Uterus (tissue), 4 donors: ENCODE measurements around the gene ABCF2. TPM values are rescaled to one million over a fixed set of nuclear protein-coding genes. Genes with fewer than 3 reads are reported as not detected.
A peak's percentile ranks its signal among the peaks of the same experiment; 100 is the strongest.

Experiments
- DNase-seq, 2 donors: peaks; one replicate each; pipeline ENCODE4 v3.0.0-alpha.2; 2019 to 2020
- H3K27ac ChIP-seq, 2 donors: fragments of 200-600 bp; sonication (generic); 1 replicate in 1 of 2; 2 replicates in 1 of 2; pipeline ENCODE4 v1.5.1; 2016 to 2018
- H3K27me3 ChIP-seq, 2 donors: fragments of 200-600 bp; sonication (generic); one replicate each; pipeline ENCODE4 v1.5.1; 2018 to 2019; ENCODE audit warnings: control low read depth in 1 of 2
- H3K36me3 ChIP-seq, 2 donors: fragments of 200-600 bp; sonication (generic); one replicate each; pipeline ENCODE4 v1.5.1; 2019; ENCODE audit warnings: control low read depth in 1 of 2
- H3K4me1 ChIP-seq, 2 donors: fragments of 200-600 bp; sonication (generic); one replicate each; pipeline ENCODE4 v1.5.1; 2018 to 2019; ENCODE audit warnings: control low read depth in 1 of 2
- H3K4me3 ChIP-seq, 2 donors: fragments of 200-600 bp; sonication (generic); 1 replicate in 1 of 2; 2 replicates in 1 of 2; pipeline ENCODE4 v1.5.1; 2018 to 2019; ENCODE audit warnings: mild to moderate bottlenecking in 1 of 2
- H3K9me3 ChIP-seq, 2 donors: fragments of 200-600 bp; sonication (generic); one replicate each; pipeline ENCODE4 v1.5.1; 2019; ENCODE audit warnings: control low read depth in 1 of 2
- POLR2A ChIP-seq, 2 donors: fragments of 450-650 bp; IDR thresholded peaks; one replicate each; pipeline ENCODE4 v1.6.1; 2016; ENCODE audit warnings: antibody characterized with exemption in 2 of 2, mild to moderate bottlenecking in 1 of 2, moderate library complexity in 1 of 2
- intact Hi-C: fragments of 100-400 bp; cut with DNase I; formaldehyde crosslinking; loops from one replicate; pipeline ENCODE4 v1.15.1; 2023; ENCODE audit warnings: low total_unique reads
- total RNA-seq, 4 donors: library from RNA; depleted of rRNA in 3 of 4; stranded (reverse); fragments of >200 nt in 3 of 4; gene quantifications; one replicate each; pipeline versions ENCODE4 v1.1.0 to v1.2.4, GENCODE V29; 2014 to 2023
- TF ChIP-seq, protein P1 (sequence below), 4 experiments: fragments of 200-600 bp in 2 of 4; fragments of 450-650 bp in 2 of 4; sonication (generic) in 2 of 4; IDR thresholded peaks; one replicate each; pipeline ENCODE4 v1.5.1; 2016 to 2019; ENCODE audit warnings: antibody characterized with exemption in 4 of 4, mild to moderate bottlenecking in 2 of 4, moderate library complexity in 1 of 4
- donor health status: DM: yes; HTN: yes; CAD: no.

ABCF2 gene
- total RNA-seq, 4 donors from 2014 or later = 6.8 to 39.2 (median 37.7) TPM

GRCh38 chr7:151273651-151274390 lies 46.8 kb upstream of the ABCF2 start:
- Histone ChIP-seq H3K27me3 (no peaks in the 10 kb centered on the region), H3K4me1 (peaks cover 0 to 5% of the 10 kb centered on the region in 2 donors), H3K36me3 (no peaks in the 10 kb centered on the region), H3K9me3 (no peaks in the 10 kb centered on the region), H3K4me3 (no peak overlapping the region), H3K27ac (no peak overlapping the region)
- no peak for DNase-seq
- intact Hi-C loops = no loop called here
- TF ChIP-seq, protein P1, sequence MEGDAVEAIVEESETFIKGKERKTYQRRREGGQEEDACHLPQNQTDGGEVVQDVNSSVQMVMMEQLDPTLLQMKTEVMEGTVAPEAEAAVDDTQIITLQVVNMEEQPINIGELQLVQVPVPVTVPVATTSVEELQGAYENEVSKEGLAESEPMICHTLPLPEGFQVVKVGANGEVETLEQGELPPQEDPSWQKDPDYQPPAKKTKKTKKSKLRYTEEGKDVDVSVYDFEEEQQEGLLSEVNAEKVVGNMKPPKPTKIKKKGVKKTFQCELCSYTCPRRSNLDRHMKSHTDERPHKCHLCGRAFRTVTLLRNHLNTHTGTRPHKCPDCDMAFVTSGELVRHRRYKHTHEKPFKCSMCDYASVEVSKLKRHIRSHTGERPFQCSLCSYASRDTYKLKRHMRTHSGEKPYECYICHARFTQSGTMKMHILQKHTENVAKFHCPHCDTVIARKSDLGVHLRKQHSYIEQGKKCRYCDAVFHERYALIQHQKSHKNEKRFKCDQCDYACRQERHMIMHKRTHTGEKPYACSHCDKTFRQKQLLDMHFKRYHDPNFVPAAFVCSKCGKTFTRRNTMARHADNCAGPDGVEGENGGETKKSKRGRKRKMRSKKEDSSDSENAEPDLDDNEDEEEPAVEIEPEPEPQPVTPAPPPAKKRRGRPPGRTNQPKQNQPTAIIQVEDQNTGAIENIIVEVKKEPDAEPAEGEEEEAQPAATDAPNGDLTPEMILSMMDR (IDR thresholded peaks at IDR 0.05) = no peak
- no peak for TF ChIP-seq POLR2A (IDR thresholded peaks at IDR 0.05)

- no peak for DNase-seq
- Histone ChIP-seq H3K27ac (no peak overlapping the region), H3K9me3 (no peaks in the 10 kb centered on the region), H3K4me3 (no peak overlapping the region), H3K4me1 (peaks cover 0 to 5% of the 10 kb centered on the region in 2 donors), H3K36me3 (no peaks in the 10 kb centered on the region), H3K27me3 (no peaks in the 10 kb centered on the region)
- intact Hi-C loops = no loop called here
- TF ChIP-seq, protein P1 (IDR thresholded peaks at IDR 0.05) = no peak
- no peak for TF ChIP-seq POLR2A (IDR thresholded peaks at IDR 0.05)
These were observed 45.9 kb upstream of the ABCF2 start for GRCh38 chr7:151272877-151273276.

DNA sequence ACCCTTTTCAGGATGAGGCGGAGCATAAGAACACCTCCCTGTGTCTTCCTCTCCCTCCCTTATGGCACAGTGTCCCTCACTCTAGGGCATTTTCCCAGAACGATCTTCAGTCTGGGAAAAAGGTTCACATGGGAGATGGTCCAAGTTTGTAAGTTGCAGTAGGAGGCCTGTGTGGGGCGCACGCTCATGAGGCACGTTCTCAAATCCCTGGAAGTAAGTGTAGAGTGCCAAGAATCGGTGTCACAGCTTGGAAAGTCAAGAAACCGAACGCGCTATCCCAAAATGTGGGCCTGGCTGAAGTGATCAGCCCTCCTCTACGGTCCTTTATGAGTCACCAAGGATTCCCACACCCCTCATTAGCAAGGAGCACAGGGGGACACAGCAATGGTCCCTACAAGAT lies 45.4 kb upstream of the ABCF2 start:
- Histone ChIP-seq H3K4me1 (peaks cover 0 to 2% of the 10 kb centered on the region in 2 donors), H3K27me3 (no peaks in the 10 kb centered on the region), H3K36me3 (no peaks in the 10 kb centered on the region), H3K27ac (peak overlapping the region in 1 of 2 donors; percentile 20), H3K4me3 (no peak overlapping the region), H3K9me3 (no peaks in the 10 kb centered on the region)
- TF ChIP-seq, protein P1 (IDR thresholded peaks at IDR 0.05) = no peak
- TF ChIP-seq POLR2A (IDR thresholded peaks at IDR 0.05) = no peak
- intact Hi-C loops = no loop called here
- DNase-seq = peak; percentile 29 to 41

DNA sequence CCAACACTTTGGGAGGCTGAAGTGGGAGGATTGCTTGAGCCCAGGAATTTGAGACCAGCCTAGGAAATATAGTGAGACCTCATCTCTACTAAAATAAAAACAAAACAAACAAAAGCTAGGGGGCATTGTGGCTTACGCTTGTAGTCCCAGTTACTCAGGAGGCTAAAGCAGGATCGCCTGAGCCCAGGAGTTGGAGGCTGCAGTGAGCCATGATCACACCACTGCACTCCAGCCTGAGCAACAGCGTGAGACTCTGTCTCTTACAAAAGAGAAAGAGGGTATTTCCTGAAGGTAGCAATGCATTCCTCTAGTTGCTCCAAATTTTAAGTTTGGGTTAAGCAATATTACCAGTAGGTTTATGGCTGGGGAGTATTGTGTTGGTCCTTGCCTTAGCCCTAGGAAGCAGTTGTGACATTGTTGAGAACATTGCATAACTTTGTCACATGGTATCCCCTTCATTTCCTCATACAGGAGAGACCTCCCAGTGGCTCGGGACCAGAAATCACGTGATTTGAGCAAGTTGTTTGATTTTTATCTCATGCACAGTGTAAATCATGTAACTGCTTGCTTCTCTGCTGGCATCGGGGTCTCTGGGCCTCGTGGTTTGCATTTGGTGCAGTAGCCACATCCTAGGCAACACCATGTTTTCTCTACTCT lies 44.8 kb upstream of the ABCF2 start:
- Histone ChIP-seq H3K4me1 (no peaks in the 10 kb centered on the region), H3K36me3 (no peaks in the 10 kb centered on the region), H3K9me3 (no peaks in the 10 kb centered on the region), H3K27me3 (no peaks in the 10 kb centered on the region), H3K27ac (peak overlapping the region; percentile 34 to 41), H3K4me3 (no peak overlapping the region)
- intact Hi-C loops = no loop called here
- DNase-seq = peak; percentile 54 to 77
- TF ChIP-seq POLR2A (IDR thresholded peaks at IDR 0.05) = no peak
- TF ChIP-seq, protein P1 (IDR thresholded peaks at IDR 0.05) = no peak

DNA sequence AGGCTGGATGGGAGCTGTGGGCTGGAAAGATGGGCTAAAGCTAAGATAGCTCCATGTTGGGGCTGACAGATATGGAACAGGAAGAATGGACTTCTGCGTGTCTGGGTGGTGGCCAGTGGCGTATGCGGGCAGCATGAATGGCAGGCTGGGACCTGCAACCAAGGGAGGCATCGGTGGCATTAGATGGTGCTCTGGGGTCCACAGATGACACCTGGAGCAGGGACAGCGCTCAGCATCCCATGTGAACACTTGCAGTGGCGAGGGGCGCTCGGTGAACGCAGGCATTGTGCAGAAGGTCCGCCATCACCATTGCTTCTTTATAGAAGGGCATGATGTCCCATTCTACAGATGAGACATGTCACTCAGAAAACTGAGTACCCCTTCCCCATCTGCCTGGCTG lies 42.5 kb upstream of the ABCF2 start:
- Histone ChIP-seq H3K27ac (no peak overlapping the region), H3K4me1 (no peaks in the 10 kb centered on the region), H3K27me3 (no peaks in the 10 kb centered on the region), H3K36me3 (no peaks in the 10 kb centered on the region), H3K9me3 (no peaks in the 10 kb centered on the region), H3K4me3 (no peak overlapping the region)
- intact Hi-C loops = no loop called here
- TF ChIP-seq, protein P1 (IDR thresholded peaks at IDR 0.05) = no peak
- no peak for TF ChIP-seq POLR2A (IDR thresholded peaks at IDR 0.05)
- no peak for DNase-seq
